HG03108 (cell line): ENCODE data around the gene PACRG.

Experiments used
- ATAC-seq: cut with Tn5 transposase; IDR thresholded peaks from one replicate; pipeline ENCODE4 v1.9.1; 2021; ENCODE audit warnings: moderate library complexity; ENCODE audit not compliant: unreplicated experiment

The PACRG gene

GRCh38 chr6:162998777-162999176 is 271.0 kb downstream of the PACRG start:
- no peak for ATAC-seq

GRCh38 chr6:162999575-163000285 is 272.0 kb downstream of the PACRG start:
- ATAC-seq: no peak

GRCh38 chr6:163001330-163001729 is 273.6 kb downstream of the PACRG start:
- peak; percentile 94 for ATAC-seq

GRCh38 chr6:163008186-163008585 is 280.4 kb downstream of the PACRG start:
- ATAC-seq: no peak

- no peak for ATAC-seq
Measured at GRCh38 chr6:163008626-163009025, 280.9 kb downstream of the PACRG start.

- no peak for ATAC-seq
Measured at GRCh38 chr6:163010145-163010544, 282.4 kb downstream of the PACRG start.

GRCh38 chr6:163014736-163015135 is 287.0 kb downstream of the PACRG start:
- no peak for ATAC-seq

GRCh38 chr6:163017801-163018200 is 290.0 kb downstream of the PACRG start:
- ATAC-seq: no peak

- no peak for ATAC-seq
Measured at GRCh38 chr6:163019926-163020325, 292.2 kb downstream of the PACRG start.

- no peak for ATAC-seq
Measured at GRCh38 chr6:163021054-163021453, 293.3 kb downstream of the PACRG start.

- ATAC-seq: no peak
Measured at GRCh38 chr6:163023700-163024099, 295.9 kb downstream of the PACRG start.

GRCh38 chr6:163026893-163027292 is 299.1 kb downstream of the PACRG start:
- ATAC-seq: no peak

GRCh38 chr6:163030980-163031379 is 303.2 kb downstream of the PACRG start:
- ATAC-seq: no peak

GRCh38 chr6:163031931-163032330 is 304.2 kb downstream of the PACRG start:
- ATAC-seq: no peak

- ATAC-seq: no peak
Measured at GRCh38 chr6:163036160-163036645, 308.4 kb downstream of the PACRG start.

GRCh38 chr6:163038317-163038716 is 310.5 kb downstream of the PACRG start:
- no peak for ATAC-seq

GRCh38 chr6:163048345-163048744 is 320.6 kb downstream of the PACRG start:
- no peak for ATAC-seq

- no peak for ATAC-seq
Measured at GRCh38 chr6:163053667-163054344, 326.0 kb downstream of the PACRG start.

- no peak for ATAC-seq
Measured at GRCh38 chr6:163054641-163055040, 326.9 kb downstream of the PACRG start.

- ATAC-seq: no peak
Measured at GRCh38 chr6:163057260-163057659, 329.5 kb downstream of the PACRG start.

GRCh38 chr6:163062790-163063189 is 335.0 kb downstream of the PACRG start:
- ATAC-seq: no peak

- ATAC-seq: no peak
Measured at GRCh38 chr6:163063561-163063960, 335.8 kb downstream of the PACRG start.
